Central memory CD4-positive, alpha-beta T cell (primary cell): ENCODE measurements around the gene POMGNT2.

Experiments
- DNase-seq: peaks from one replicate; pipeline ENCODE4 v3.0.0; 2022

Gene POMGNT2

GRCh38 chr3:43102773-43103480 is 3.0 kb downstream of the POMGNT2 start:
- no peak for DNase-seq

- no peak for DNase-seq
These were observed 7.1 kb downstream of the POMGNT2 start for GRCh38 chr3:43098761-43099160.

- DNase-seq = no peak
These were observed 8.3 kb downstream of the POMGNT2 start for GRCh38 chr3:43097400-43098080.

GRCh38 chr3:43096761-43097160 is 9.1 kb downstream of the POMGNT2 start:
- no peak for DNase-seq

GRCh38 chr3:43095370-43095769 is 10.5 kb downstream of the POMGNT2 start:
- DNase-seq = no peak

GRCh38 chr3:43094851-43095250 is 11.0 kb downstream of the POMGNT2 start:
- DNase-seq = no peak

GRCh38 chr3:43094381-43094780 is 11.5 kb downstream of the POMGNT2 start:
- DNase-seq = no peak

- DNase-seq = no peak
These were observed 11.9 kb downstream of the POMGNT2 start for GRCh38 chr3:43093974-43094373.

GRCh38 chr3:43093006-43093405 is 12.9 kb downstream of the POMGNT2 start:
- no peak for DNase-seq

- DNase-seq = no peak
These were observed 14.4 kb downstream of the POMGNT2 start for GRCh38 chr3:43091481-43091880.

- DNase-seq = no peak
These were observed 15.6 kb downstream of the POMGNT2 start for GRCh38 chr3:43090238-43090637.

- no peak for DNase-seq
These were observed 16.8 kb downstream of the POMGNT2 start for GRCh38 chr3:43089081-43089480.

- no peak for DNase-seq
These were observed 18.6 kb downstream of the POMGNT2 start for GRCh38 chr3:43087249-43087776.

- DNase-seq = no peak
These were observed 19.3 kb downstream of the POMGNT2 start for GRCh38 chr3:43086460-43087165.

GRCh38 chr3:43082457-43082856 is 23.4 kb downstream of the POMGNT2 start:
- no peak for DNase-seq

GRCh38 chr3:43081796-43082195 is 24.1 kb downstream of the POMGNT2 start:
- DNase-seq = no peak

GRCh38 chr3:43080726-43081568 is 24.9 kb downstream of the POMGNT2 start:
- no peak for DNase-seq

GRCh38 chr3:43079536-43080332 is 26.1 kb downstream of the POMGNT2 start:
- DNase-seq = no peak

- no peak for DNase-seq
These were observed 28.2 kb downstream of the POMGNT2 start for GRCh38 chr3:43077707-43078106.

GRCh38 chr3:43077261-43077660 is 28.6 kb downstream of the POMGNT2 start:
- no peak for DNase-seq

GRCh38 chr3:43076857-43077256 is 29.0 kb downstream of the POMGNT2 start:
- DNase-seq = no peak
